Dedifferentiated amniotic fluid mesenchymal stem cell (primary cell): ENCODE data around the gene RTP4.

ENCODE experiments used
- DNase-seq: peaks from one replicate; pipeline ENCODE4 v3.0.0-alpha.2; 2016; ENCODE audit errors: extremely low spot score

Gene RTP4, protein sequence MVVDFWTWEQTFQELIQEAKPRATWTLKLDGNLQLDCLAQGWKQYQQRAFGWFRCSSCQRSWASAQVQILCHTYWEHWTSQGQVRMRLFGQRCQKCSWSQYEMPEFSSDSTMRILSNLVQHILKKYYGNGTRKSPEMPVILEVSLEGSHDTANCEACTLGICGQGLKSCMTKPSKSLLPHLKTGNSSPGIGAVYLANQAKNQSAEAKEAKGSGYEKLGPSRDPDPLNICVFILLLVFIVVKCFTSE

DNA sequence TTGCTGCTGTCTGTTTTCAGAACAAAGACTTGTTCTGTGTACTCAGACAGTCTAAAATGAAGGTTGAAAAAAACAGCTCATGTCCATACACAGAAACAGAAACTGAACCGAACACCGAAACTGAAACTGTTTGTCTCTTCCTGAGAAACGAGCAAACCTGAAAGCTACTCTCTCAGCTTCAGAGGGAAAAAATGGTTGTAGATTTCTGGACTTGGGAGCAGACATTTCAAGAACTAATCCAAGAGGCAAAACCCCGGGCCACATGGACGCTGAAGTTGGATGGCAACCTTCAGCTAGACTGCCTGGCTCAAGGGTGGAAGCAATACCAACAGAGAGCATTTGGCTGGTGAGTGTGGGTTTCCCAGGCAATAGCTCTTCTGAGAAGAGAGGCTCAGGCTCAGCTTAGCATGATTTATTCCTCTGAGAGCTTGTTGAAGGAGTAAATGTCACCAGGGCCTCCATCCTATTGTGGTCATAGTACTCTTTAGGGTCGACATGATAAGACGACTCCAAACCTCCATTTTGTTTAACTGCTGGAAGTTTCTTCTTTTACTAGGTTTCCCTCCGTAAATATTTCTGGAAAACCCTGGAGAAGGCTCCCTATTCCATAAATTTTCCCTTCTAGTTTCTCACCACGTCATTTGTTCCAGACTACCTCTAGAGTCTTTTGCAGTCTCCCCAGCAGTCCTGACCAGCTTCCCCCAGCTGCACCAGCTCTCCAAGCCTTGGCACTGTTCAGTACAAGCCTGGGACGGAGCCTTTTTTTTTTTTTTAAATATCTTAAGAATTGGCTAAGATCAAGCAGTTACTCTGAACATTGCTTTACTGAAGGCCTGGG, at the start of gene RTP4:
TSS of gene RTP4 (plus strand) at position 135 of the 838 bp plus-strand sequence. CDS start at position 192, 57 bp downstream.
- no peak for DNase-seq

DNA sequence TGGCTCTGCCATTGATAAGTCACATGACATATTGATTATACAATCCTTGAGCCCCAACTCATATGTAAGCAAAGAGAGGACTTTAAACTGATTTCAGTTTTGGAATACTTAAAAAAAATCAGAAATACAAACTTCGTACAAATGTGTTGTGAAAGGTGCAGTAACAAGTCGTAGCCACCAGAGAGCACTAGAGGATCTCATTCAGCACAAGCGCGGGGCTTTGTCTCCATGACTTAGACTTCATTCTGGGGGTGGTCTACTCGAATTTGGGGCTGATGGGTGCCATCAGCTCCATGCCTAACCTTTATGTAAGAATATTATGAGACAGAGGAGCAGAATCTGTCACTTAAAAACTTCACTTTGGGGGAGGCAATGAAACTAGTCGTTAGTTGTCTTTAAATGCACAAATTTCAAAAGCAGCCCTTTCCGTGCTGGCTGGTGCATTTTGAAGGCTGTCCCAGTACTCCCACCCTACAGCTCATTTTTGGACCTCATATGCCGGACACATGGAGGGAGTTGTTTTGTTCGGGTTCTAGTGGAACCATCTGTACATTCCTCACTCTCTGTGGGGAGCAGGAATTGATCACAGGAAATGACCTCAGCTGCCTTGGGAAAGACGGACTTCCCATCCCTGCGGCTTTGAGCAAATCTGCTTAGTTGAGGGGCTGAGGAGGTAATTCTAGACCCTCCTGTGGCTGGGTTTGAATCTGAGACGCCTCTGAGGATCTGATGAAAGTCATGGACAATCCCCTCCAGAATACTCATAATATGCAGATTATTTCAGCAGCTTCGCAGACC, 49.2 kb upstream of the RTP4 start:
- peak; percentile 86 for DNase-seq

DNA sequence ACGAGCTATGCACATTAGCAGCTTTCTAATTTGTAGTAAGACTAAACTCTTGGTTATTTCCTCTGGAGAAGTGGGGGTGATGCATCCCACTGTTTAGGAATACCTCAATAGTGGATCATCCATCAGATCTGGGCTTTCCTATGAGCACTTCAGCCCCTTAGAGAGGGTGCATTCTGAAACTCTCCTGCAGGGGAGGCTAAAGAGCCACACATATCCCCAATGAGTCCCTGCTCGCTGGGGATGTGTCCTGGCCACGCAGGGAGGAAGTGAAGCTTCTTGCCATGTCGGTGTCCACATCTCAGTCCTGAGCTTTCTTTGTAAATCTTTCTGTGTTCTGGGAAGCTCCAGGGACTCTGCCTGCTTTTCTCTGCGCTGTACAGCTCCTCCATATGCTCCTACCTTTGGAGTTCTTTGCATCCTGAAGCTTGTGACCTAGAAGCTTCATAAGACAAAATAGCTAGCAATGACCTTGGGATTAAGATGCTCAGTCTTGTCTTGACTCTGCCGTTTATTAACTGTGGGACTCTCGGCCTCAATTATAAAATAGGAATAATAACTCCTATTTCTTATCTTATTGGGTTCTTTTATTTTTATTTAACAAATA, 48.4 kb upstream of the RTP4 start:
- peak; percentile 30 for DNase-seq

DNA sequence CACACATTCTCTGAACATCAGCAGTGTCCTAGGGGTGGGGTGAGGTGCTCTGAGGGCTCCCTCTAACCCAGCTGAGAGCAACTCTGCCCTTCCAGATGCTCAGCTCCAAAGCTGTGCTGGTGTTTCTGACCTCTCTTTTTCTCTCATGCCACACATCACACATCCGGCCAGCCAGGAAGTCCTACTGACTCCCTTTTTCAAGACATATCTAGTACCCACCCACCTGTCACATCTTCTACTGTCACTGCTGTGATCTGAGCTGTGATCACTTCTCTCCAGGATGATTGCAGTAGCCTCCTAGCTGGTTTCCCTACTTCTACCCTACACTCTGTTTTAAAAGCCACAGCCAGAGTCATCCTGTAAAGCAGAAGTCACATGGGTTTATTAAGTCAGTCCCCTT, 46.4 kb upstream of the RTP4 start:
- DNase-seq = no peak

DNA sequence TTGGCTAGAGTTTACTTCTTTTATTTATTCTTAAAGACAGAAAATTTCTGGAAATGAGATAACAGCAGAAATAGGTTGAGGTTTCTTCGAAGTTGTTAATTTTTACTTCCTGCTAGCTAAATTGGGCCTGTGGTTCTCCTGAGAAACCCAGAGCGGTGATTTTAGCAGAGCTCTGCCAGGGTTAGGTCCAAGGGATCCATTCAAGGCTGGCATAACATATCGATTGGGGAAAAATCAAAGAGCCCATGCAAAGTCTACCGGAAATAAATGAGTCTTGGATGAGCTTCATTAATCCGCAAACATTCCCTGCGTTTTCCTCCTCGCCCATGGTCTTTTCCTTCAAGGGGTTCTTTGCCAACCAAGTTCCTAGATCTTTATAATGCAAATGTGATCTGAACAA, 45.9 kb upstream of the RTP4 start:
- DNase-seq = no peak

DNA sequence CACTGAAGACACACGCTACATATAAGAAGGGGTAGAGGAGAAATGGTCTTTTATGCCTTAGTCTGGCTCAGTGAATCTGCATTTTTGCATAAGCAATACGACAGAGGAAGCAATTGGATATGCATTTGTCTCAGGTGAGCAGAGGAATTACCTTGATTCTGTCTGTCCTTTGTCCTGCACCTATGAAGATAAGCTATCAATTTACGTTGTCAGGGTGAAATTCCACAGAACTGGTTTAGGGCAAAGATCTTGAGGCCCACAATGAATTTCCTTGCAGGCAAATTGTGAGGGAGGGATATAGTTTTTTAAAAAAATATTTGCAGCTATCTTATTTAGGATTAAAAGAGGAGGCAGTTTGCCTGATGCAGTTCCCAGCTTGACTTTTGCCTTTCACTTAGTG, 45.1 kb upstream of the RTP4 start:
- DNase-seq = no peak

DNA sequence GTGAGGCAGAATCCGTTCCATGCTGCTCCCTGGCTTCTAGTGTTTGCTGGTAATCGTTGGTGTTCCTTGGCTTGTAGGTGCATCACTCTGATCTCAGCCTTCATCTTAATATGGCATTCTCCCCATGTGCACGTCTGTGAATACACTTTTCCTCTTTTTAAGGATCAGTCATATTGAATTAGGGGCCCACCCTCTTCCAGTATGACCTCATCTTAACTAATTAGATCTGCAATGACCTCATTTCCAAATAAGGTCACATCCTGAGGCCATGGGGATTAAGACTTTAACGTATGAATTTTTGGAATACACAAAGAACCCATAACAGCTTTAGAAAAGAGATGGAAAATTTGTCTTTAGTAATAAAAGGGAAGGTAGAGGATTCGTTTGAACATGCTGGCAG, 42.6 kb upstream of the RTP4 start:
- no peak for DNase-seq

DNA sequence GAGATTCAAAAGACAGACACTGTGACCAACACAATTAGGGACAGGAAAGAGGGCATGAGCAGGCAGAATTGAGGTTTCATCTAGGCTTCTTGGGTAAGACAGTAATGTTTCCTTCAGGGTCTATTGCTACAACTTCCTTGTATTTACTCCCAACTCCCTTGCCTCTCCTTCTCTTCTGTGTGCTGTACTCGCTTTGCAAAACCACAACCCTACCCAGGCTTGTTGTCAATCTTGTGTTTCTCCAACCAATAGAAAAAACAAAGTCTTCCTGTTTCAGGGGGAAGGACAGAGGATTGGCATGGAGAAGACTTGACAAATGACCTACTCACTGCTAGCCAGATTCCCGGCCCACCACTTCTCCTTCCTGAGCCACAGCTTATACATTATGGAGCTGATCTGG, 40.3 kb upstream of the RTP4 start:
- DNase-seq = no peak

DNA sequence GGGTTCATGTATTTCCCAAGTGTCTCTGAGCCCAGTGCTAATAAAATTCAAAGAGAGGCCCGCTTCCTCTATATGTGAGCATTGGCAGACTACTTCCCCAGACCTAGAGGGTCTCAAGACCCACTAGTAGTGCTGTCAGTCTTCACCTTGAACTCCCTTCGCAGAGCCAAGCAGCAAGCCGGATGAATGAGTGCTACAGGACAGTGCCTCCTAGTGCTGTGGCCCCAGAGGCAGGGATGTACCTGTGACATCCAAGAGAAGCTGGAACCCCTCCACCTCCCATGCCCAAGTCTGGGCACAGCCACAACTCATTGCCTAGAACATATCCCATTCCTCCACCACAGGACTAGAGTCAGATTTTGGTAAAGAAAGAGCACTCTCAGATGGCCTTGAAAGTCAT, 39.5 kb upstream of the RTP4 start:
- no peak for DNase-seq

DNA sequence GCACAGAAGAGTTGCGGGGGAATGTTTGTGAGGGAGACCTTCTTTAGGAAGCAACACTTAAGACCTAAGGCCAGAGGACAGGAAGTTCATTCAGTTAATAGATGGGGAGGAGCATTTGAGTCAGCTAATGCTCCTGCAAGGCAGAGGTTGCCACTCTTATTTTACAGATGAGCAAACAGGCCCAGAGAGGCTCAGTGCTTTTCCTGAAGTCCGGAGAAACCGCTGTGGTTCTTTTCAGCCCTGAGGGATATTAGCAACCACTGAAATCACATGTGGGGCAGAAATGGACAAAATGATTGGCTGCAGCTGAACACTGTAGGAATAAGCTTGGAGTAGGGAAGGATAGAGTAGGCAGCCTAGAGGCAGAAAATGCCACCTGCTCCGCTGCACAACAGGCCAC, 33.3 kb upstream of the RTP4 start:
- no peak for DNase-seq

DNA sequence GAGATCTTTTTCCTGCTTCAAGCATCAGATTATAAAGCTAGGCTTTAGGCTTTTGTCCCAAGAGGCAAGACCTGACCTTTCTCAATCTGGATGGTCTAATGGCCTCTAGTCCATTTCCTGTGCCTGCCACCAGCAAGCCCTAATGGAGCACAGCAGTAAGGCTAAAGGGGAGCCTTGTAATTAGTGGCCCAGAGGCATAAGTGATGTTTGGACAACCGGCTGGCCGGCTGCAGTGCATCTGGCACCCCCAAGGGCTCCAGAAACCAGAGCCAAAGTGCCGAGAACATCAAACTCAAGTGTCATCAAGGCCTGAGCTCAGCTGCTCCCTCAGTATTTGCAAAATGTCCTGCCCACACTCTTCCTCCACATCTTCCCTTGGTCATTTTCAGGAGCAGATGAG, 31.9 kb upstream of the RTP4 start:
- DNase-seq = no peak

DNA sequence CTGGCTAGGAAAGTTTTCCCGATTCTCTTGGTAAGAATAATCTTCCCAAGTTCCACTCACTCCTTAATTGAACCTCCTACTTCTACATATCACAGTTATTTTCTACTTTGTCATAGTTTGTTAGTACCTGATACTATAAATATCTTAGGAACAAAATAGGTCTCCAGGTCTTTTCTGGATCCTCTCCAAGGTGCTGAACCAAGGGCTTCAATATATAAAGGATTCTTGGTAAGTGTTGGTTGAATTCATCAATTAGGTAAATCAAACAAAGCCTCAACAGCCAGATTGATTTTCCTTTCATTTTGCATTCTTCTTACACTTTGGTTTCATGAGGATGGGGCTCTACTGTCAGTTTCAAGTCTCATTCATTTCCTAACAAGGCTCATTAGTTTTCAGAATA, 27.6 kb upstream of the RTP4 start:
- DNase-seq = no peak

DNA sequence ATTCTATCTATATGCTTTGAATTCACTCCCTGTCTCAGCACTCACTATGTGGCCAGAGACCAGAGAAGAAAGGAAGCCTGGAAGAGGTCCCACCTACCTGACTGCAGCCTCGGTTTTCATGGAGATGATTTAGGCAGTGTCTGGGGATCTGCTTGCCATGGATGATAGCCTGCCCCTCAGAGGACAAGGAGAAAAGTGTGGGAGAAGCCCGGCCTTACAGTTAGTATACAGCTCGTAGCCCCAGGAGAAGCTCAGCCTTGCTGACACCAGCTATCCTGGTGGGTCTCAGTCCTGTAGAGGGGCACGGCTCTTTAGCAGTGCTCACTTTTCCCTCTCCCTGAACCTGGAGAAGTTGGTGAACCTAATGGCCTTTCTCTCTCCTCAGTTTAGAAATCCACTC, 25.9 kb upstream of the RTP4 start:
- DNase-seq = no peak

DNA sequence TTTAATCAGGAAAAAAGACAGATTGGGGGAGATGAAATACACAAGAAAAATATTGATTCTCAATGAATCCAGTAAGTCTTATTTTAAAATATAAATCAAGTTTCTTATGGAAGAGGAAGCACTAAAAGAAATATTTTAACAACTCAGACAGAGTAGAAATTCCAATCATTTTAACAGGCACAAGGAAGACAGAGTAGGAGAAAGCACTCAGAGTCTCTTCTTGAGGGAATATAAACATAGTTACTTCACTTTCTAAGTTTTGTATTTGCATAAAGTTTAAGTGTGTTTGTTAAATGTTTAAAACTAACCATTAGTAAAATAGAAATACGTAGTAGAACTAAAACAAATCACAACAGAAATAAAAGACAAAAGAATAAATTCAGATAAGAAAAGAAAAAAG, 24.5 kb upstream of the RTP4 start:
- no peak for DNase-seq

DNA sequence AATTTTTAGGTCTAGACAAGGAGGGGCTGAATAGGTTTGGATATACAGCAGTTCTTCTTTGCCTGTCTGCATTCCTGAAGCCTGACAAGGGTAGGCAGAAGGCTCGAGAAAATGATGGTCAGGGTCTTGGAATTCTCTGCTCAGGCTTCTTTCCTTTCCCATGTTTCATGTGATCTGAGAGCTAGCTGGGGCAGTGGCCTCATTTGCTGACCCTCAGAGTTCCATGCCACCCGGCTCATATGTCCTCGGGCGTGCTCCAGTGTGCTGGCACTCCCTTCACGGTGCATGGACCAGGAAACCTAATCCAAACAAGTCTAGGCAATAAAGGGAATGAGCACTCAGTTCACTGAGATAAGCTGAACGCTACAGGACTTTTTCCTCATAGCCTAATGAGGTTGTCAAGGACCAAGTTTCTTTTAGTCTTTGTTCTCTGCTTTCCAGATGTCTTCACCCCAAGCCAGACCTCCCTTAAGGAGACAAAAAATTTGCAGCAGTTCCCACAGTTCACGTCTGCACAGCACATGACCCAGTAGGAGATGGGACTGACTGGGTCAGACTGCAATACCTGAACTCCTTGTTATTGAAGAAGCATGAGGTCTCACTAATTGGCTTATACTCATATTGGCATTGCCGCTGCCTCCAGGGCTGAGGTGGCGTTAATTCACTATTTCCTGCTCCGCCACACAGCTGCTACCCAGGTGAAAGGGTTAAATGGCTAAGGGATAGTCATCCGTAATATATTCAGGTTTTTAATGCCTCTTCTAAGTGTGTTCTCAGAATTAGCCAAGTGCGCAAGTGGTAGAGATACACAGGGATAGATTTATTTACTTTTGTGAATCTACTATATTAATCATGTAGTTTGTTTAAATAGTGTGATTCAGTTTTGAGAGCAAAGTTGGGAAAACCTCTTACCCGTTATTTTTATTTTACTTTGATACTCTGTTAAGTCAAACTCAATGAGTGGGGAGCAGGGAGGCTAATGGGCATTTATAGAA, 15.3 kb upstream of the RTP4 start:
- no peak for DNase-seq

DNA sequence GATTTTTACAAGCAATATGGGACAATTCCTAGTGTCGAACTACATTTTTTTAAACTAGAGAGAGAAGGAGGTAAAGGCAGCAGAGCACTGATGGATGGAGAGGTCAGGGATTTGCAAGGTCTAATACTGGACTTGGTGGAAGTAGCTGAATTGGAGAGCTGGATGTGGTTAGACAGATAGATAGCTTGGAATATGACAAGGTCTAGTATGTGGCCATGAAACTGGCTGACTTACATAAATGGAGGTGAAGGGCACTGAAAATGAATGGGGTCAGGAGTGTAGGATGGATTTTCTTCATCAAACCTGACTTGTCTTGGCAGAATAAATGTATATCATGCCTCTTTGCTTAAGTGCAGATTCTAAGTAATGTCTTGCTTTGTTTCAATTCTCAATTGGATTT, 10.1 kb upstream of the RTP4 start:
- DNase-seq = no peak

DNA sequence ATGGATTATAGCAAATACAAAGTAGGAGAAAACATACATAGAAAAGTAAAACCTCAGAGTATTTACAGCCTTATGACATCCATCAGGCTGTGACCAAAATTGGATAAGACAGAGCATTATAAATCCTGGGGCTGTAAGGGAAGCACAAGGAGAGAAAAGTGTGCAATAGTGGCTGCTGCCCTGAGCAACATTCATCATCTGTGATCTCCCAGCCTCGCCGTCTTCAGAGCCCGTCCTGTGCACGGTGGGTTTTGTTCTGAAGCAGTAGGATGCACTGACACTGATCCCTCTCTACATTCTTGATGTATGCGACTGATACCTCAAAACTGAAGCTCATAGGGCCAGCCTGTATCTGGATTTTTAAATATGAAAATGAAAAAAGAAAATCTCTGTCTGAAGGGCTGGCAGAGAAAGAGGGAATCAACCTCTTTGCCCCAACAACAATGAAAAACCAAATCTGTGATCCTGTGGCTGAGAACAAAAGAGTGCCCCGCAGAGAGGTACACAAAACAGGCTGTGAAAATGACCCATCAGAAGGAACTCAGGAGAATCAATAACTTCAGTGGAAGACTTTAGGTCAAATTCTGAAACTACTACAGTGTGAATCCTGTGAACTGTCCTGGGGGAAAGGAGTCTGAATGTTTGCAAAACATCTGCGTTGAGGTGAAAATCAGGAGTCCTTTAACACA, 8.2 kb upstream of the RTP4 start:
- DNase-seq = no peak

DNA sequence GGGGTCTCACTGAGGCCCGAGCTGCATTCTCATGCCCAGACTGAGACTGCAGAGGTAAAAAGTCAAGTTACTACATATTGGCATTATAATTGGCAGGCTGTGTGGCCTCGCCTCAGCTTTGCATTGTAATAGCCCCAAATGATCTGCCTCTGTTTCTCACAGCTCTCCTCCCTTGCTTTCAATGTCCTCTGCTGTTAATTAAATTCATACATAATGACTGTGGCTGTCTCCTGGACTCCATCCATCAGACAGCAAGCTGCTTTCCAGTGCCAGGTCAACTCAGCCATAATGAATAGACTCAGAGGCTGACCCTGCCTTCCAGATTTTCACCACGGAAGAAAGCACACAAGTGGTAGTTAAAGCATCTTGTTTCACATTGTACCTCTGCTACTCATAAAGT, 7.6 kb upstream of the RTP4 start:
- no peak for DNase-seq

DNA sequence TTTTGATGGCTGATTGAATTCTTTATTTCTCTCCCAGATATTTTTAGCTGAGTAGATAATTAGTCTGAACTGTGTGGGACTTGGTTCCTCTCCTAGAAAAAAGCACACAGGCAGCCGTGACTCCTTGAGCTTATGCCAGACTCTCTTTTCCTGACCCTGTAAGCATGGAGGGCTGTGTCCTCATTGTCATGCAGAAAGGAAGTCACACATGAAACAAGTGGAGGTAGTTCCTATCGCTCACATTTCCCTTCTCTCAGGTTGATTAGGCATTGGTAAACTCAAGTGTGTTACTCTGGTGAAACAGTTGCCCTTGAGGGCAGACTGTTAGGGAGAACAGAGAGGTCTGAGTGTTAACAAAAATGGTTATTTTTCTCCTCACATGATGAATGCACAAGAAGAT, 6.3 kb upstream of the RTP4 start:
- no peak for DNase-seq

DNA sequence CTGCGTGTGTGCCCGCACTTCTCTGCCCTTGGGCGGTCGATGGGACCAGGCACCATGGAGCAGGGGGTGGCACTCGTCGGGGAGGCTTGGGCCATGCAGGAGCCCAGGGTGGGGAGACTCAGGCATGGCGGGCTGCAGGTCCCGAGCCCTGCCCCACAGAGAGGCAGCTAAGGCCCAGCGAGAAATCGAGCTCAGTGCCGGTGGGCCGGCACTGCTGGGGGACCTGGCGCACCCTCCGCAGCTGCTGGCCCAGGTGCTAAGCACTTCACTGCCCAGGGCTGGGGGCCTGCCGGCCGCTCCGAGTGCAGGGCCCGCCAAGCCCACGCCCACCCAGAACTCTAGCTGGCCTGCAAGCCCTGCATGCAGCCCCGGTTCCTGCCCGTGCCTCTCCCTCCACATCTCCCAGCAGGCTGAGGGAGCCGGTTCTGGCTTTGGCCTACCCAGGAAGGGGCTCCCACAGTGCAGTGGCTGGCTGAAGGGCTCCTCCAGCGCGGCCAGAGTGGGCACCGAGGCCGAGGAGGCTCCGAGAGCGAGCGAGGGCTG, 553 bp upstream of the RTP4 start:
- DNase-seq = no peak
